H1 (cell line): Measurements from ENCODE around the gene OR11A1. TPM values are rescaled to one million over a fixed set of nuclear protein-coding genes. Genes with fewer than 3 reads are reported as not detected.

Experiments used
- CTCF ChIA-PET: fragments of 300-600 bp; sonication (Branson Sonifier 250); formaldehyde crosslinking; loops from one replicate; lab custom pipeline; 2021; ENCODE audit not compliant: partially characterized antibody; lab: Charles Lee
- POLR2A ChIA-PET: fragments of 300-600 bp; sonication (Branson Sonifier 250); formaldehyde crosslinking; loops from one replicate; lab custom pipeline; 2021; ENCODE audit warnings: inconsistent platforms; ENCODE audit not compliant: partially characterized antibody; lab: Charles Lee
- DNase-seq, 2 experiments: peaks; one replicate each; pipeline versions ENCODE4 v3.0.0 to v3.0.0-alpha.2; 2010 to 2022; ENCODE audit warnings: low spot score in 2 of 2, low read depth in 1 of 2, mixed read lengths in 1 of 2
- FAIRE-seq: peaks from 2 replicates; lab custom pipeline; 2011; peaks lifted over from hg19 to GRCh38; lab: Jason Lieb, UNC
- H2AFZ ChIP-seq: 2 replicates; pipeline ENCODE4 v1.8.1; 2012; ENCODE audit warnings: low read length, inconsistent platforms
- H2AK5ac ChIP-seq: 2 replicates; pipeline ENCODE4 v1.6.1; 2013; ENCODE audit warnings: low read depth, low read length
- H2BK120ac ChIP-seq: replicated peaks from 2 replicates; pipeline ENCODE3; 2013; ENCODE audit warnings: low read depth, low read length, inconsistent platforms
- H2BK12ac ChIP-seq: 2 replicates; pipeline ENCODE4 v1.6.1; 2013; ENCODE audit warnings: low read depth, low read length
- H2BK15ac ChIP-seq: 2 replicates; pipeline ENCODE4 v1.6.1; 2013; ENCODE audit warnings: low read length
- H2BK20ac ChIP-seq: 2 replicates; pipeline ENCODE4 v1.6.1; 2013; ENCODE audit warnings: low read length
- H2BK5ac ChIP-seq: 2 replicates; pipeline ENCODE4 v1.6.1; 2013; ENCODE audit warnings: low read depth, low read length
- H3K14ac ChIP-seq: 2 replicates; pipeline ENCODE4 v1.6.1; 2013; ENCODE audit warnings: inconsistent platforms; ENCODE audit not compliant: insufficient read length
- H3K18ac ChIP-seq: 2 replicates; pipeline ENCODE4 v1.6.1; 2013; ENCODE audit warnings: low read length; ENCODE audit errors: extremely low read depth
- H3K23ac ChIP-seq: 2 replicates; pipeline ENCODE4 v1.6.1; 2013; ENCODE audit warnings: inconsistent platforms; ENCODE audit not compliant: insufficient read length
- H3K23me2 ChIP-seq: 2 replicates; pipeline ENCODE4 v1.6.1; 2013; ENCODE audit warnings: low read depth, low read length
- H3K27ac ChIP-seq: 2 replicates; pipeline ENCODE4 v1.6.1; 2011; ENCODE audit warnings: low read depth, low read length, inconsistent platforms
- H3K27me3 ChIP-seq, 4 experiments: replicated peaks in 1 of 4; 1 replicate in 1 of 4; 2 replicates in 3 of 4; pipeline versions ENCODE4 v1.6.1 to v1.8.1; 2011 to 2013; ENCODE audit warnings: low read length in 3 of 4, mild to moderate bottlenecking in 3 of 4, inconsistent platforms in 2 of 4, mixed read lengths in 2 of 4, moderate library complexity in 1 of 4; ENCODE audit not compliant: control insufficient read depth in 3 of 4, insufficient read depth in 3 of 4; ENCODE audit errors: extremely low read depth in 1 of 4
- H3K36me3 ChIP-seq, 4 experiments: 2 replicates each; pipeline versions ENCODE4 v1.6.1 to v1.8.1; 2011 to 2013; ENCODE audit warnings: mild to moderate bottlenecking in 4 of 4, low read length in 3 of 4, moderate library complexity in 2 of 4, control low read depth in 1 of 4, inconsistent platforms in 1 of 4; ENCODE audit not compliant: insufficient read depth in 4 of 4, control insufficient read depth in 2 of 4
- H3K4ac ChIP-seq: replicated peaks from 2 replicates; pipeline ENCODE3; 2013; ENCODE audit warnings: low read length, low read depth, mixed read lengths, inconsistent platforms; ENCODE audit not compliant: insufficient read length
- H3K4me1 ChIP-seq, 4 experiments: replicated peaks in 1 of 4; 1 replicate in 1 of 4; 2 replicates in 3 of 4; pipeline versions ENCODE4 v1.6.1 to v1.8.1; 2011 to 2013; ENCODE audit warnings: low read length in 3 of 4, inconsistent platforms in 2 of 4, mixed read lengths in 1 of 4; ENCODE audit not compliant: insufficient read depth in 4 of 4, control insufficient read depth in 3 of 4
- H3K4me2 ChIP-seq, 2 experiments: 2 replicates each; pipeline versions ENCODE4 v1.6.1 to v1.8.1; 2011 to 2013; ENCODE audit warnings: low read depth in 2 of 2, low read length in 2 of 2, control low read depth in 1 of 2, inconsistent platforms in 1 of 2, mild to moderate bottlenecking in 1 of 2; ENCODE audit not compliant: insufficient read depth in 1 of 2
- H3K4me3 ChIP-seq, 4 experiments: fragments of 200-600, 300-600 bp in 1 of 4; sonication (generic), shearing (Covaris generic), sonication (Bioruptor Twin) in 1 of 4; 2 replicates each; pipeline versions ENCODE4 v1.5.1 to v1.8.1; 2011 to 2016; ENCODE audit warnings: low read length in 4 of 4, low read depth in 3 of 4, control low read depth in 2 of 4, inconsistent platforms in 2 of 4, mild to moderate bottlenecking in 2 of 4, mixed read lengths in 1 of 4, moderate library complexity in 1 of 4; ENCODE audit not compliant: insufficient read depth in 2 of 4; ENCODE audit errors: extremely low read depth in 1 of 4
- H3K56ac ChIP-seq: replicated peaks from 2 replicates; pipeline ENCODE3; 2013; ENCODE audit warnings: low read depth, mild to moderate bottlenecking, mixed read lengths, low read length, inconsistent platforms; ENCODE audit not compliant: insufficient read length
- H3K79me1 ChIP-seq: 2 replicates; pipeline ENCODE4 v1.6.1; 2013; ENCODE audit warnings: low read depth, low read length, control low read depth
- H3K79me2 ChIP-seq, 2 experiments: 2 replicates each; pipeline versions ENCODE4 v1.6.1 to v1.8.1; 2012 to 2013; ENCODE audit warnings: low read length in 2 of 2, mild to moderate bottlenecking in 2 of 2, inconsistent platforms in 1 of 2; ENCODE audit not compliant: insufficient read depth in 2 of 2, control insufficient read depth in 1 of 2
- H3K9ac ChIP-seq, 4 experiments: replicated peaks in 1 of 4; 1 replicate in 1 of 4; 2 replicates in 3 of 4; pipeline versions ENCODE4 v1.6.1 to v1.8.1; 2011 to 2013; ENCODE audit warnings: low read depth in 3 of 4, low read length in 3 of 4, control low read depth in 2 of 4, mild to moderate bottlenecking in 2 of 4, moderate library complexity in 2 of 4, inconsistent platforms in 1 of 4; ENCODE audit errors: extremely low read depth in 1 of 4
- H3K9me3 ChIP-seq, 2 experiments: 2 replicates each; pipeline versions ENCODE4 v1.6.1 to v1.8.1; 2012 to 2013; ENCODE audit warnings: mild to moderate bottlenecking in 2 of 2, moderate library complexity in 2 of 2, control low read depth in 1 of 2, inconsistent platforms in 1 of 2, low read depth in 1 of 2, low read length in 1 of 2, mixed read lengths in 1 of 2; ENCODE audit not compliant: insufficient read depth in 2 of 2
- H4K20me1 ChIP-seq, 2 experiments: replicated peaks in 1 of 2; 2 replicates each; pipeline versions ENCODE3 to v1.8.1; 2011 to 2013; ENCODE audit warnings: inconsistent platforms in 2 of 2, low read length in 2 of 2, mild to moderate bottlenecking in 1 of 2; ENCODE audit not compliant: insufficient read depth in 2 of 2, control insufficient read depth in 1 of 2
- H4K5ac ChIP-seq: 2 replicates; pipeline ENCODE4 v1.6.1; 2013; ENCODE audit warnings: low read length, low read depth, mixed read lengths, inconsistent platforms; ENCODE audit not compliant: insufficient read length
- H4K8ac ChIP-seq: 2 replicates; pipeline ENCODE4 v1.8.0; 2013; ENCODE audit warnings: mild to moderate bottlenecking, moderate library complexity, low read length, inconsistent platforms; ENCODE audit not compliant: insufficient read depth; ENCODE audit errors: extremely low read depth
- H4K91ac ChIP-seq: replicated peaks from 2 replicates; pipeline ENCODE3; 2013; ENCODE audit warnings: low read length, mixed read lengths, inconsistent platforms; ENCODE audit not compliant: insufficient read length
- ASH2L ChIP-seq: fragments of 200-600, 300-600 bp; sonication (generic); IDR thresholded peaks from one replicate; pipeline ENCODE4 v1.7.1; 2017; ENCODE audit warnings: low read length
- BACH1 ChIP-seq: IDR thresholded peaks from 2 replicates; pipeline ENCODE4 v1.6.1; 2012; ENCODE audit warnings: low read length, improper control_type of control experiment
- FOSL1 ChIP-seq: IDR thresholded peaks from 2 replicates; pipeline ENCODE4 v1.6.1; 2011; ENCODE audit warnings: mild to moderate bottlenecking, low read depth, low read length, moderate library complexity; ENCODE audit not compliant: insufficient read depth
- polyA plus RNA-seq, 7 experiments: library from polyadenylated mRNA; depleted of rRNA in 3 of 7; stranded (reverse) in 5 of 7; unstranded in 2 of 7; fragments of >200 nt in 5 of 7; fragments of 200-250 nt in 2 of 7; gene quantifications; 1 replicate in 5 of 7; 2 replicates in 1 of 7; 4 replicates in 1 of 7; pipeline versions ENCODE4 v1.2.1 to v1.2.3, GENCODE V29; 2011 to 2013; ENCODE audit warnings: missing spikeins in 2 of 7, mixed read lengths in 2 of 7
- total RNA-seq: library from RNA; stranded (reverse); fragmentation: NEBNext Ultra II Directional; extraction: Animal tissue kit (Norgen Biotek cat#: 25700); gene quantifications from 2 replicates; pipeline ENCODE4 v1.2.1, GENCODE V29; 2021

The OR11A1 gene
- total and polyA plus RNA-seq, 2 of the 8 experiments (the other 6 are each of a cell fraction or from before 2014, with no cell fraction given): not detected

GRCh38 chr6:29488874-29489273, 32.0 kb upstream of the OR11A1 start:
- ChIA-PET CTCF (interaction anchor here (1.0 kb wide), 1 partner anchor 9 kb away, joined by 3 read pairs; no protein-coding TSS in a partner anchor), POLR2A (no interaction called here)
- DNase-seq: no peak
- H4K91ac ChIP-seq: no peak overlapping the region
- H3K18ac ChIP-seq: no peak overlapping the region
- H3K27ac ChIP-seq: no peak overlapping the region
- H2BK5ac ChIP-seq: no peak overlapping the region
- H3K4me3 ChIP-seq: no peak overlapping the region
- H3K36me3 ChIP-seq: no peaks in the 10 kb centered on the region
- H3K9me3 ChIP-seq: no peaks in the 10 kb centered on the region
- H3K9ac ChIP-seq: no peak overlapping the region
- no peaks in the 10 kb centered on the region for H3K23me2 ChIP-seq
- H3K27me3 ChIP-seq: no peaks in the 10 kb centered on the region
- H2AFZ ChIP-seq: no peak overlapping the region
- no peak overlapping the region for H2BK15ac ChIP-seq
- H3K56ac ChIP-seq: no peak overlapping the region
- no peak for TF ChIP-seq BACH1
- no peak for TF ChIP-seq ASH2L
- no peak for TF ChIP-seq FOSL1
- TF ChIP-seq, all 59 proteins: peak for 0
- FAIRE-seq: no peak
- H2BK20ac ChIP-seq: no peak overlapping the region
- H3K14ac ChIP-seq: no peak overlapping the region
- H3K79me2 ChIP-seq: no peaks in the 10 kb centered on the region
- no peak overlapping the region for H4K8ac ChIP-seq
- no peak overlapping the region for H2BK120ac ChIP-seq
- no peaks in the 10 kb centered on the region for H3K79me1 ChIP-seq
- H3K4ac ChIP-seq: no peak overlapping the region
- no peak overlapping the region for H2BK12ac ChIP-seq
- H3K4me1 ChIP-seq: no peaks in the 10 kb centered on the region
- no peaks in the 10 kb centered on the region for H4K20me1 ChIP-seq
- H4K5ac ChIP-seq: no peak overlapping the region
- no peak overlapping the region for H3K4me2 ChIP-seq
- H3K23ac ChIP-seq: no peak overlapping the region
- H2AK5ac ChIP-seq: no peak overlapping the region
